ENCODE data around the gene ABCC4.

Gene ABCC4

DNA sequence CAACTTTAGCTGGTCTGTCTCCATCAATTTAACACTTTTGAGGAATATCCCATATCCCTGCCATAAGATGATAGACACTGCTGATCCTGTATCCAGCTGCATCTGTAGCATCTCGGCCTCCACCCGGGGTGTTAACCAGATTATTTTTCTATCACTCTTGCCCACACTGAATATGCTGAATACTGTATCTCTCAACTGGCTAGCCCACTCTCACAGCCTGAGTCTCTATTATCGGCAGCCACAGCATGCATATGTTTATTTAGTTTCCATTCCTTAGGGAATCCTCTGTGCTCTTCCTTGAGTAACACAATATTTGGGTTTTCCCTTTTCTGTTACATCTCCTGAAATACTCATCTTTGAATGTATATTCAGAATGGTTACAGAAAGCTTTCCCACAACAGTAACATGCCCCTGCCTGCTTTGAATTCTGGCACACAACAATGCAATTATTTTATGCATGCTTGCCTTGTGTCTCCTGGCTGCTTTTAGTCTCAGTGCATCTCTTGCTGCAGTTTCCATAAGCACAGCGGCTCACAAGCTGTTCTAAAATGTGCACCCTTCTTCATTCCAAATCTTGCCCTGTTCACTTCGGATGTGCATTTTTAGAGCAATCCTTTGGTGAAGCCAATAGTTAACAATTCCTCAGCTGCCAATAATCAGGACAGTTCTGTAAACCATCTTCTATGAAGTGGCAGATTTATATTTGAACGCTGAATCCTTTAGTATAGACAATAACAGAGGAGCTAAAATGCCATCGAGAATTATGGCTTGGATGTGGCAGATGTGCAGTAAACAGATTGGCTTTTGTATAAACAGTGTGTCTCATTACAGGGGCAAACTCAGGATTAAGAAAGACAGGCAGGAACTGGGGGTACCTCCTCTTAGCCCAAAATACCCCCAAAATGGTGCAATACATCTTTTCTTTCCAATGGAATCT is 327.0 kb downstream of the ABCC4 start:
- DNase-seq: no peak

DNA sequence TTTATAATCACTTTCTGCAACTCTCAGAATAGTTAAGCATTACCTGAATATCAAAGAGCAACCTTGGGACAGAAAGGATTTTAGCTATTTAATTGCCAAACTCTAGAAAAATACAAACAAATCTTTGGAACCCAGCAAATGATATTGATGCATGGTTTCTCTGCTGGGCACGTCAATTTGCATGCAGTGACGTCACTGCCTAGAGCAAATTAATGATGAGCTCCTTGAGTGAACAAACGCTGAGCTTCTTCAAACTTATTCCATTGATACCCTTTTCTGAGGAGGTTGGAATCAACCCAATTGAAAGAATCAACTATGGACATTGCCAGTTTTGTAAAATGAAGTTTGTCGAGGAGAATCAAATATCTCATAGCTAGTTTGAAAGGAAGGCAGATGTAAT is 329.0 kb downstream of the ABCC4 start:
- no peak for DNase-seq

All from SHP77 treated with DMSO at 0.1 percent for 48 hours (cell line).